Stomach smooth muscle (tissue), 2 donors: Measurements from ENCODE around the gene CCDC172.

Experiments
- H3K27ac ChIP-seq: one replicate; pipeline ENCODE4 v1.7.0; 2013; ENCODE audit warnings: mild to moderate bottlenecking, low read length, inconsistent platforms
- H3K27me3 ChIP-seq, 2 donors: one replicate each; pipeline ENCODE4 v1.7.0; 2013; ENCODE audit warnings: low read length in 2 of 2; ENCODE audit not compliant: insufficient read depth in 2 of 2, control insufficient read depth in 1 of 2
- H3K36me3 ChIP-seq, 2 donors: one replicate each; pipeline ENCODE4 v1.7.0; 2013; ENCODE audit warnings: low read length in 2 of 2; ENCODE audit not compliant: control insufficient read depth in 2 of 2, insufficient read depth in 2 of 2
- H3K4me1 ChIP-seq: one replicate; pipeline ENCODE4 v1.7.0; 2013; ENCODE audit warnings: low read length; ENCODE audit not compliant: control insufficient read depth, insufficient read depth
- H3K4me3 ChIP-seq, 2 donors: one replicate each; pipeline ENCODE4 v1.7.0; 2013; ENCODE audit warnings: low read length in 2 of 2
- H3K9ac ChIP-seq, 2 donors: one replicate each; pipeline ENCODE4 v1.7.0; 2013; ENCODE audit warnings: low read length in 2 of 2, mild to moderate bottlenecking in 1 of 2
- H3K9me3 ChIP-seq, 2 donors: one replicate each; pipeline ENCODE4 v1.7.0; 2013; ENCODE audit warnings: low read length in 2 of 2; ENCODE audit not compliant: control insufficient read depth in 2 of 2
- donor health status: healthy.
- donor health status: Pancreatic carcinoma.

Gene CCDC172

GRCh38 chr10:116324227-116324950 is at the start of gene CCDC172:
TSS of gene CCDC172 (plus strand) at chr10:116324448. CDS start at chr10:116325012, 564 bp downstream.
- no peaks in the 10 kb centered on the region for H3K4me1 ChIP-seq
- H3K9me3 ChIP-seq: no peaks in the 10 kb centered on the region
- no peaks in the 10 kb centered on the region for H3K27me3 ChIP-seq
- no peak within 1 kb of the TSS for H3K27ac ChIP-seq
- no peak within 1 kb of the TSS for H3K4me3 ChIP-seq
- H3K9ac ChIP-seq: no peak within 1 kb of the TSS
- no peaks in the 10 kb centered on the region for H3K36me3 ChIP-seq

DNA sequence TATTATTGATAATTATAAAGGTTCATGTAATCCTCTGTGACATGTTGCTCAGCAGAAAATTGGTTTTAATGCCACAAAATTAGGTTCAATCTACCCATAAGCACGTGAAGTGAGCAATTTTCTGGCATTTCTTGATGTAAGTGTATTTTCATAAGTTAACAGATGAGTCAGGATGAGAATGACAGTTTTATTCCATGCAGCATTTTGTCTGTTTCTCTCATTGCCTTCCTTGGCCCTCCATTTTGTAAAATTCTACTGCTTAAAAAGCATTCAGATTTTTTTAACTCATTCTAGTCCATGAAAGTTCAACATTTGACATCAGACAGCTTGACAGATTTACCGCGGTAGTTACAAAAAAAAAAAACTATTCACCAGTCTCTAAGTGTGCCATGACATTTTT is 47.3 kb upstream of the CCDC172 start:
- Histone ChIP-seq H3K27me3 (peaks cover 2 to 30% of the 10 kb centered on the region in 2 donors), H3K9me3 (no peaks in the 10 kb centered on the region), H3K36me3 (no peaks in the 10 kb centered on the region), H3K9ac (no peak overlapping the region), H3K4me1 (peaks cover 23% of the 10 kb centered on the region), H3K27ac (no peak overlapping the region), H3K4me3 (no peak overlapping the region)

GRCh38 chr10:116278846-116279245 is 45.4 kb upstream of the CCDC172 start:
- Histone ChIP-seq H3K36me3 (no peaks in the 10 kb centered on the region), H3K27me3 (peaks cover under 1 to 20% of the 10 kb centered on the region in 2 donors), H3K4me3 (no peak overlapping the region), H3K4me1 (peaks cover 10% of the 10 kb centered on the region), H3K9me3 (no peaks in the 10 kb centered on the region), H3K9ac (no peak overlapping the region), H3K27ac (no peak overlapping the region)

DNA sequence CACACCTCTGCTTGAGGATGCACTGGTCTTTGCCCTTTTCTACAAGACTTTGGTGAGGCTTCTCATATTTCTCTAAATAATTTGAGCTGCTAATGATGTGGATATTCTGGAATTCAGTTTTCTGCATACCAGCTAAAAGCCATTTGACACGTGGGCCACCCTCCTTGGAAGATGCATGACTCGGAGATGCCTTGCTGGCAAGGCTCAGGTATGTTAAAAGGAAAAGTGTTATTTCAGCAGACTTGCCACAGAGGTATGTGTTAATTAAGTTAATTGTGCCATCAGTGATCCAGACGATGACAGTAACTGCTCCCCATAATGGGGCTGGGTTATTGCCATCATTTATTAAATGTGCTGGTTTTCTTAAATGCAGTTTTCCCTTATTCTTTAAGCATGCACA is 42.5 kb upstream of the CCDC172 start:
- no peak overlapping the region for H3K9ac ChIP-seq
- peaks cover 0 to 9% of the 10 kb centered on the region in 2 donors for H3K27me3 ChIP-seq
- no peak overlapping the region for H3K27ac ChIP-seq
- no peaks in the 10 kb centered on the region for H3K4me1 ChIP-seq
- H3K36me3 ChIP-seq: no peaks in the 10 kb centered on the region
- no peak overlapping the region for H3K4me3 ChIP-seq
- H3K9me3 ChIP-seq: no peaks in the 10 kb centered on the region

DNA sequence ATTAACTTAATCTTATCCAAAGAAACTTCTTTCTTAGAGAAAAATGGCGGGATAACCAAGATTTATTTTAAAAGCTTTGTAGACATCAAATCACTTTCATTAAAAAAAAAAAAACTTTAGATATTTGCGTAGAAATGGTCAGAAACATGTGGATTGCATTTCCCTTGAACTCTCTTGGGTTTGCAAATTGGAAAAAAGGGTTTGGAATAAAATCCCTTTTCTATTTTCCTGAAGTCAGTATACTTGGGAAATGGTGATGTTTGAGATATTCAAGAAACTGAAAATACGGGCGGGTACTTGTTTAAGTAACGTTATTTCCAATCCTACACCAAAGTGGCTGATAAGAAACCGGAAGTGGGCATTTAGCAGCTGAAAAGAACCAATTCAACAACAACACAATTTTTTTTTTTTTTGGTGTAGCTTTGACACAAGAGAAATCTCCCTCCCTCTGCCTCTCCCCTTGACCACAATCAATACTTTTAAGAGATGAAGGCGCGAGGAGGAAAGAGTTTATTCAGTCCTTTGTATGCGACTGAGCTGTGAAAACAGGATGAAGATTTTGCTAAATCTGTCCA is 37.5 kb upstream of the CCDC172 start:
- Histone ChIP-seq H3K4me1 (no peaks in the 10 kb centered on the region), H3K36me3 (no peaks in the 10 kb centered on the region)

DNA sequence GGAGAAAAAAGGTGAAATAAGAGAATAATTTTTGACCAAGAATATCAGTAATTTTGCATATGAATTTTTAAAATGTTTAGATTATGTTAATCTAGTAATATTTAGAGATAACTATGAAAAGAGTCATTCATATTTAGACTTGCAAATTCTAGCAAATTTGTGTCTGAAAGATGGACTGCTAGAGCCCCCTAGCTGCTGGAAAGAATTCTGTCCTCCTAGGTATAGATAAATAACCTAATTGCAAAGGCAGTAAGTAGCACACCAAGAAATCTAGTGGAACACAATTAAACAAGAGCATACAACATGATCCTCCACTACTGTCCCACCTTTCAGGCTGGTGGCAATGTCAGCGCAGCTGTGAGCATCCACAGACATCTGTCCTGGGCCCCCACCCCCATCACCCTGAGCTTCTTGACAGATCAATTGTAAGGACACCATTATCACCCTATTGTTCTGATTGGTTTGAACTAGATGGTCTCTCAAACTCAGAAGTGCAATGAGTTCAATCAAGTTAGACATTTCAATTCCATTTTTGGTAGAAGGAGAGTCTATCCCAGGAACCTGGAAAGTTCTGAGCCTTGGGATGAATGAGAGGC is 36.2 kb upstream of the CCDC172 start:
- Histone ChIP-seq H3K9me3 (no peaks in the 10 kb centered on the region), H3K27me3 (peaks cover 2% of the 10 kb centered on the region in 2 donors), H3K9ac (no peak overlapping the region), H3K36me3 (no peaks in the 10 kb centered on the region), H3K4me1 (no peaks in the 10 kb centered on the region), H3K27ac (no peak overlapping the region), H3K4me3 (no peak overlapping the region)

More for the DNA sequence above, 37.5 kb upstream of the CCDC172 start:
- Histone ChIP-seq H3K4me3 (no peak overlapping the region), H3K9ac (no peak overlapping the region), H3K9me3 (no peaks in the 10 kb centered on the region), H3K27me3 (peaks cover 2 to 7% of the 10 kb centered on the region in 2 donors), H3K27ac (no peak overlapping the region)

DNA sequence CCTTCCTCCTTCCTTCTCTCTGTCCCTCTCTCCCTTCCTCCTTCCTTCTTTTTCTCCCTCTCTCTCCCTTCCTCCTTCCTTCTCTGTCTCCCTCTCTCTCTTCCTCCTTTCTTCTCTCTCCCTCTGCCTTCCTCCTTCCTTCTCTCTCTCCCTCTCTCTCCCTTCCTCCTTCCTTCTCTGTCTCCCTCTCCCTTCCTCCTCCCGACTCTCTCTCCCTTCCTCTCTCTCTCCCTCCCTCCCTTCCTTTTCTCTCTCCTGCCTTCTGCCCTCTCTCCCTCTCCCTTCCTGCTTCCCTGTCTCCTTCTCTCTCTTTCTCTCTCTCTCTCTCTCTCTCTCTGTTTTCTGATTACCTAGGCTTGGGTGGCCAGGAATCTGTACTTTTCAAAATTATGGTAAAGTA is 34.6 kb upstream of the CCDC172 start:
- Histone ChIP-seq H3K9me3 (no peaks in the 10 kb centered on the region), H3K4me3 (no peak overlapping the region), H3K27me3 (peaks cover 0 to 2% of the 10 kb centered on the region in 2 donors), H3K9ac (no peak overlapping the region), H3K27ac (no peak overlapping the region), H3K36me3 (no peaks in the 10 kb centered on the region), H3K4me1 (no peaks in the 10 kb centered on the region)

GRCh38 chr10:116292493-116292892 is 31.8 kb upstream of the CCDC172 start:
- H3K27me3 ChIP-seq: peaks cover 0 to 2% of the 10 kb centered on the region in 2 donors
- no peak overlapping the region for H3K9ac ChIP-seq
- no peaks in the 10 kb centered on the region for H3K9me3 ChIP-seq
- no peak overlapping the region for H3K27ac ChIP-seq
- H3K4me3 ChIP-seq: no peak overlapping the region
- H3K4me1 ChIP-seq: no peaks in the 10 kb centered on the region
- no peaks in the 10 kb centered on the region for H3K36me3 ChIP-seq

GRCh38 chr10:116296291-116296721 is 27.9 kb upstream of the CCDC172 start:
- Histone ChIP-seq H3K4me3 (no peak overlapping the region), H3K36me3 (no peaks in the 10 kb centered on the region), H3K4me1 (no peaks in the 10 kb centered on the region), H3K27me3 (no peaks in the 10 kb centered on the region), H3K27ac (no peak overlapping the region), H3K9me3 (no peaks in the 10 kb centered on the region), H3K9ac (no peak overlapping the region)

DNA sequence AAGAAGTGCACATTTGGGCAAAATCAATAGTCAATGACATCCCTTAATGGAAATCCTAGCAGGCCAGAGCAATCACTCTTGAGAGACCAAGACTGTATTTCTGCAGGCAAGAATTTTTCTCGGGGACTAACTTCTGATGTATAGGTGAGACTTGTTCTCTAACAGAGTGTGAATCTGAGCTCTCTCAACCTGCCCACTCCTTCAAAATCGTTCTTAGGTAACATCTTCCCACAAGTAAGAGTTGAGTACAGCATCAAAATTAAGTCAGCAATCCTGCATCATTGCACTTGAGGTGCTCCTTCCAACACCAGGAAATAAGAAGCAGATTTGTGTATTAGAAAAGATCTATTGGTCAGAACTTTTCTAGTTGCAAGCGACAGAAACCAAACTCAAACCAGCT is 25.7 kb upstream of the CCDC172 start:
- Histone ChIP-seq H3K9me3 (no peaks in the 10 kb centered on the region), H3K4me3 (no peak overlapping the region), H3K36me3 (no peaks in the 10 kb centered on the region), H3K9ac (no peak overlapping the region), H3K4me1 (no peaks in the 10 kb centered on the region), H3K27me3 (no peaks in the 10 kb centered on the region), H3K27ac (no peak overlapping the region)

- Histone ChIP-seq H3K4me3 (no peak overlapping the region), H3K27ac (no peak overlapping the region), H3K9ac (no peak overlapping the region), H3K4me1 (no peaks in the 10 kb centered on the region), H3K36me3 (no peaks in the 10 kb centered on the region), H3K9me3 (no peaks in the 10 kb centered on the region), H3K27me3 (no peaks in the 10 kb centered on the region)
Measured at GRCh38 chr10:116300542-116300941, 23.7 kb upstream of the CCDC172 start.
